Occipital lobe (tissue), 2 donors: Measurements from ENCODE around the gene MYOG. TPM values are rescaled to one million over a fixed set of nuclear protein-coding genes. Genes with fewer than 3 reads are reported as not detected.
A peak's percentile ranks its signal among the peaks of the same experiment; 100 is the strongest.

ENCODE experiments used
- DNase-seq: peaks from one replicate; lab custom pipeline; 2025; lab: John Stamatoyannopoulos, UW
- total RNA-seq: library from RNA; depleted of rRNA; stranded (reverse); fragments of >200 nt; gene quantifications from one replicate; pipeline ENCODE4 v1.2.3, GENCODE V29; 2014

Gene MYOG
- not detected for total RNA-seq

GRCh38 chr1:203085528-203086406 lies at the start of gene MYOG:
Gene MYOG (minus strand): TSS chr1:203086012. CDS start chr1:203085961, 51 bp downstream.
- DNase-seq, result no peak

- peak; percentile 74 for DNase-seq
Observed at GRCh38 chr1:203133970-203134725, 48.3 kb upstream of the MYOG start.

- no peak for DNase-seq
Observed at GRCh38 chr1:203131548-203132200, 45.9 kb upstream of the MYOG start.

- no peak for DNase-seq
Observed at GRCh38 chr1:203130358-203130985, 44.7 kb upstream of the MYOG start.

- DNase-seq, result peak; percentile 78
Observed at GRCh38 chr1:203129501-203130231, 43.9 kb upstream of the MYOG start.

- DNase-seq, result no peak
Observed at GRCh38 chr1:203128716-203129500, 43.1 kb upstream of the MYOG start.

- no peak for DNase-seq
Observed at GRCh38 chr1:203128431-203128715, 42.6 kb upstream of the MYOG start.

- peak; percentile 68 for DNase-seq
Observed at GRCh38 chr1:203127666-203128430, 42.0 kb upstream of the MYOG start, which contains the start of gene ADORA1. Gene ADORA1 (plus strand): TSS chr1:203127726. CDS start chr1:203128842, 1,116 bp downstream.

GRCh38 chr1:203126866-203127665 lies 41.3 kb upstream of the MYOG start:
- DNase-seq, result no peak

GRCh38 chr1:203126151-203126865 lies 40.5 kb upstream of the MYOG start:
- no peak for DNase-seq

GRCh38 chr1:203124546-203125317 lies 38.9 kb upstream of the MYOG start:
- no peak for DNase-seq

GRCh38 chr1:203124011-203124410 lies 38.2 kb upstream of the MYOG start:
- no peak for DNase-seq

- no peak for DNase-seq
Observed at GRCh38 chr1:203122159-203122558, 36.3 kb upstream of the MYOG start.

GRCh38 chr1:203121186-203122015 lies 35.6 kb upstream of the MYOG start:
- no peak for DNase-seq

- no peak for DNase-seq
Observed at GRCh38 chr1:203120325-203121153, 34.7 kb upstream of the MYOG start.
